Measurements from ENCODE around the gene LTC4S. TPM values are rescaled to one million over a fixed set of nuclear protein-coding genes. Genes with fewer than 3 reads are reported as not detected.

LTC4S gene
- total and polyA plus RNA-seq, 9 of the 15 experiments (the other 6 are each of a cell fraction or from before 2014, with no cell fraction given): 0.17 to 0.77 (median 0.75) TPM; not detected in 6

DNA sequence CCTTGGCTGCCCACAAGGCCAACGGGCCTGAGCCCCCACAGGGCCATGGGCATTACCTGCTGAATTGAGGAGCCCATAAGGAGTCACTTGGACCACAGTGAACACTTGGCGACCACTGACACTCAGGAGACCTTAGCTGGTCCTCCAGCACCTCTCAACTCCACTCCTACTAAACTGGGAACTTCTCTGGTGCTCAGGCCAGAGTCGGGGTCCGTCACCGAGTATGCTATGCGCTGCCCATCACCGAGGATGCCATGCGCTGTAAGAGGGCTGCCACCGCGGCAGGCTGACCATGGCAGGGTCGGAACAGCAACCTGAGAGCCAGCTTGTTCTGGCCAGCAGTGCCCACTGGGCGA is 26.3 kb downstream of the LTC4S start (continued):
- TF ChIP-seq, protein P1, sequence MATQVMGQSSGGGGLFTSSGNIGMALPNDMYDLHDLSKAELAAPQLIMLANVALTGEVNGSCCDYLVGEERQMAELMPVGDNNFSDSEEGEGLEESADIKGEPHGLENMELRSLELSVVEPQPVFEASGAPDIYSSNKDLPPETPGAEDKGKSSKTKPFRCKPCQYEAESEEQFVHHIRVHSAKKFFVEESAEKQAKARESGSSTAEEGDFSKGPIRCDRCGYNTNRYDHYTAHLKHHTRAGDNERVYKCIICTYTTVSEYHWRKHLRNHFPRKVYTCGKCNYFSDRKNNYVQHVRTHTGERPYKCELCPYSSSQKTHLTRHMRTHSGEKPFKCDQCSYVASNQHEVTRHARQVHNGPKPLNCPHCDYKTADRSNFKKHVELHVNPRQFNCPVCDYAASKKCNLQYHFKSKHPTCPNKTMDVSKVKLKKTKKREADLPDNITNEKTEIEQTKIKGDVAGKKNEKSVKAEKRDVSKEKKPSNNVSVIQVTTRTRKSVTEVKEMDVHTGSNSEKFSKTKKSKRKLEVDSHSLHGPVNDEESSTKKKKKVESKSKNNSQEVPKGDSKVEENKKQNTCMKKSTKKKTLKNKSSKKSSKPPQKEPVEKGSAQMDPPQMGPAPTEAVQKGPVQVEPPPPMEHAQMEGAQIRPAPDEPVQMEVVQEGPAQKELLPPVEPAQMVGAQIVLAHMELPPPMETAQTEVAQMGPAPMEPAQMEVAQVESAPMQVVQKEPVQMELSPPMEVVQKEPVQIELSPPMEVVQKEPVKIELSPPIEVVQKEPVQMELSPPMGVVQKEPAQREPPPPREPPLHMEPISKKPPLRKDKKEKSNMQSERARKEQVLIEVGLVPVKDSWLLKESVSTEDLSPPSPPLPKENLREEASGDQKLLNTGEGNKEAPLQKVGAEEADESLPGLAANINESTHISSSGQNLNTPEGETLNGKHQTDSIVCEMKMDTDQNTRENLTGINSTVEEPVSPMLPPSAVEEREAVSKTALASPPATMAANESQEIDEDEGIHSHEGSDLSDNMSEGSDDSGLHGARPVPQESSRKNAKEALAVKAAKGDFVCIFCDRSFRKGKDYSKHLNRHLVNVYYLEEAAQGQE (IDR thresholded peaks at IDR 0.05; ENCODE audit: borderline replicate concordance): no peak
- TF ChIP-seq, protein P1 (CRISPR knock-in tag; IDR thresholded peaks at IDR 0.05; ENCODE audit: low read depth): no peak
- TF ChIP-seq, protein P2, sequence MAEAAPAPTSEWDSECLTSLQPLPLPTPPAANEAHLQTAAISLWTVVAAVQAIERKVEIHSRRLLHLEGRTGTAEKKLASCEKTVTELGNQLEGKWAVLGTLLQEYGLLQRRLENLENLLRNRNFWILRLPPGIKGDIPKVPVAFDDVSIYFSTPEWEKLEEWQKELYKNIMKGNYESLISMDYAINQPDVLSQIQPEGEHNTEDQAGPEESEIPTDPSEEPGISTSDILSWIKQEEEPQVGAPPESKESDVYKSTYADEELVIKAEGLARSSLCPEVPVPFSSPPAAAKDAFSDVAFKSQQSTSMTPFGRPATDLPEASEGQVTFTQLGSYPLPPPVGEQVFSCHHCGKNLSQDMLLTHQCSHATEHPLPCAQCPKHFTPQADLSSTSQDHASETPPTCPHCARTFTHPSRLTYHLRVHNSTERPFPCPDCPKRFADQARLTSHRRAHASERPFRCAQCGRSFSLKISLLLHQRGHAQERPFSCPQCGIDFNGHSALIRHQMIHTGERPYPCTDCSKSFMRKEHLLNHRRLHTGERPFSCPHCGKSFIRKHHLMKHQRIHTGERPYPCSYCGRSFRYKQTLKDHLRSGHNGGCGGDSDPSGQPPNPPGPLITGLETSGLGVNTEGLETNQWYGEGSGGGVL (CRISPR knock-in tag; IDR thresholded peaks at IDR 0.05): no peak
- TF ChIP-seq BCL6 (CRISPR knock-in tag; IDR thresholded peaks at IDR 0.05) (0 out of 2 replicates have a peak, but pooled peaks have one; percentile 11), TEAD2 (tag; IDR thresholded peaks at IDR 0.05) (peak; percentile 48; the same call in 1 of the 2 replicates), PTRF (tag; IDR thresholded peaks at IDR 0.05) (peak; percentile 51), CREB1 (IDR thresholded peaks at IDR 0.05) (no peak), CREB1 (CRISPR knock-in tag; IDR thresholded peaks at IDR 0.05) (no peak), KAT8 (IDR thresholded peaks at IDR 0.05; ENCODE audit: low read depth) (no peak), IFI16 (CRISPR knock-in tag; IDR thresholded peaks at IDR 0.05) (peak; percentile 80), LARP7 (IDR thresholded peaks at IDR 0.05) (no peak)
- TF ChIP-seq, protein P3, sequence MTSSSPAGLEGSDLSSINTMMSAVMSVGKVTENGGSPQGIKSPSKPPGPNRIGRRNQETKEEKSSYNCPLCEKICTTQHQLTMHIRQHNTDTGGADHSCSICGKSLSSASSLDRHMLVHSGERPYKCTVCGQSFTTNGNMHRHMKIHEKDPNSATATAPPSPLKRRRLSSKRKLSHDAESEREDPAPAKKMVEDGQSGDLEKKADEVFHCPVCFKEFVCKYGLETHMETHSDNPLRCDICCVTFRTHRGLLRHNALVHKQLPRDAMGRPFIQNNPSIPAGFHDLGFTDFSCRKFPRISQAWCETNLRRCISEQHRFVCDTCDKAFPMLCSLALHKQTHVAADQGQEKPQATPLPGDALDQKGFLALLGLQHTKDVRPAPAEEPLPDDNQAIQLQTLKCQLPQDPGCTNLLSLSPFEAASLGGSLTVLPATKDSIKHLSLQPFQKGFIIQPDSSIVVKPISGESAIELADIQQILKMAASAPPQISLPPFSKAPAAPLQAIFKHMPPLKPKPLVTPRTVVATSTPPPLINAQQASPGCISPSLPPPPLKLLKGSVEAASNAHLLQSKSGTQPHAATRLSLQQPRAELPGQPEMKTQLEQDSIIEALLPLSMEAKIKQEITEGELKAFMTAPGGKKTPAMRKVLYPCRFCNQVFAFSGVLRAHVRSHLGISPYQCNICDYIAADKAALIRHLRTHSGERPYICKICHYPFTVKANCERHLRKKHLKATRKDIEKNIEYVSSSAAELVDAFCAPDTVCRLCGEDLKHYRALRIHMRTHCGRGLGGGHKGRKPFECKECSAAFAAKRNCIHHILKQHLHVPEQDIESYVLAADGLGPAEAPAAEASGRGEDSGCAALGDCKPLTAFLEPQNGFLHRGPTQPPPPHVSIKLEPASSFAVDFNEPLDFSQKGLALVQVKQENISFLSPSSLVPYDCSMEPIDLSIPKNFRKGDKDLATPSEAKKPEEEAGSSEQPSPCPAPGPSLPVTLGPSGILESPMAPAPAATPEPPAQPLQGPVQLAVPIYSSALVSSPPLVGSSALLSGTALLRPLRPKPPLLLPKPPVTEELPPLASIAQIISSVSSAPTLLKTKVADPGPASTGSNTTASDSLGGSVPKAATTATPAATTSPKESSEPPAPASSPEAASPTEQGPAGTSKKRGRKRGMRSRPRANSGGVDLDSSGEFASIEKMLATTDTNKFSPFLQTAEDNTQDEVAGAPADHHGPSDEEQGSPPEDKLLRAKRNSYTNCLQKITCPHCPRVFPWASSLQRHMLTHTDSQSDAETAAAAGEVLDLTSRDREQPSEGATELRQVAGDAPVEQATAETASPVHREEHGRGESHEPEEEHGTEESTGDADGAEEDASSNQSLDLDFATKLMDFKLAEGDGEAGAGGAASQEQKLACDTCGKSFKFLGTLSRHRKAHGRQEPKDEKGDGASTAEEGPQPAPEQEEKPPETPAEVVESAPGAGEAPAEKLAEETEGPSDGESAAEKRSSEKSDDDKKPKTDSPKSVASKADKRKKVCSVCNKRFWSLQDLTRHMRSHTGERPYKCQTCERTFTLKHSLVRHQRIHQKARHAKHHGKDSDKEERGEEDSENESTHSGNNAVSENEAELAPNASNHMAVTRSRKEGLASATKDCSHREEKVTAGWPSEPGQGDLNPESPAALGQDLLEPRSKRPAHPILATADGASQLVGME (CRISPR knock-in tag; IDR thresholded peaks at IDR 0.05): 0 out of 2 replicates have a peak, but pooled peaks have one; percentile 16
- TF ChIP-seq, protein P4, sequence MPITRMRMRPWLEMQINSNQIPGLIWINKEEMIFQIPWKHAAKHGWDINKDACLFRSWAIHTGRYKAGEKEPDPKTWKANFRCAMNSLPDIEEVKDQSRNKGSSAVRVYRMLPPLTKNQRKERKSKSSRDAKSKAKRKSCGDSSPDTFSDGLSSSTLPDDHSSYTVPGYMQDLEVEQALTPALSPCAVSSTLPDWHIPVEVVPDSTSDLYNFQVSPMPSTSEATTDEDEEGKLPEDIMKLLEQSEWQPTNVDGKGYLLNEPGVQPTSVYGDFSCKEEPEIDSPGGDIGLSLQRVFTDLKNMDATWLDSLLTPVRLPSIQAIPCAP (CRISPR knock-in tag; IDR thresholded peaks at IDR 0.05; ENCODE audit: borderline replicate concordance): no peak

Measured in K562 (cell line).